ENCODE data around the gene CCDC167. TPM values are rescaled to one million over a fixed set of nuclear protein-coding genes. Genes with fewer than 3 reads are reported as not detected.

Gene CCDC167
- total RNA-seq, 1 experiment from 2014 or later = 27.8 TPM

DNA sequence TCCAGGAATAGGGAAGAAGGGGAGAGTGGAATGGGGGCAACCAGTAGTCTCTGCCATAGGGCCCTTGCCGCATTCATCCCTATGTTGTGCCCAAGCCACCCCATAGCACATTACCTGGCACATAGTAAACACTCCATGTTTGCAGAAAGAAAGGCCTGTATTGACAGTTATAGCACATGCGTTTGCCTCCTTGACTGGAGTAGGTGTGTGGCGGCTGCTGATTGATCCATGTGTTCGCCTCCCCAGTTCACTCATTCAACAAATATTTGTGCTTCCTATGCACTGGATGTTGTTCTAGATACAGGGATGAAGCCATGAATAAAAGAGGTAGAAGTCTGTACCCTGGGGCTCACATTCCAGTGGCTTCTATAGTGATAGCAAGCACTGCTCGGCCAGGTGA lies 19.8 kb upstream of the CCDC167 start:
- Histone ChIP-seq H3K27me3 (ENCODE audit: insufficient read depth, low read length) (no peaks in the 10 kb centered on the region), H3K9ac (ENCODE audit: low read length) (no peak overlapping the region), H2AFZ (ENCODE audit: low read depth, low read length, poor library complexity, severe bottlenecking) (no peak overlapping the region), H3K4me2 (ENCODE audit: low read length) (no peak overlapping the region), H3K36me3 (ENCODE audit: control insufficient read depth in 1 of 2, insufficient read depth in 2 of 2, low read length in 2 of 2) (no peaks in the 10 kb centered on the region), H3K27ac (ENCODE audit: low read depth, low read length) (no peak overlapping the region), H3K9me3 (ENCODE audit: control insufficient read depth in 1 of 2, insufficient read depth in 1 of 2, low read depth in 1 of 2, low read length in 2 of 2) (no peaks in the 10 kb centered on the region), H4K20me1 (ENCODE audit: insufficient read depth) (no peaks in the 10 kb centered on the region), H3K4me1 (ENCODE audit: control insufficient read depth in 1 of 2, insufficient read depth in 2 of 2, low read length in 2 of 2) (0 out of 4 replicates have a peak, but pooled peaks cover 0 to 3% of the 10 kb centered on the region in 2 experiments), H3K4me3 (replicated peaks in 1 of 2; ENCODE audit: low read depth in 1 of 2, low read length in 2 of 2) (no peak overlapping the region), H3K79me2 (ENCODE audit: insufficient read depth, low read length) (no peaks in the 10 kb centered on the region), H3K9me2 (ENCODE audit: insufficient read depth) (no peaks in the 10 kb centered on the region)
- TF ChIP-seq SP1 (IDR thresholded peaks at IDR 0.05; ENCODE audit: low read depth) = no peak
- no peak for TF ChIP-seq EGR1 (IDR thresholded peaks at IDR 0.05; ENCODE audit: low read depth)
- TF ChIP-seq, protein P1, sequence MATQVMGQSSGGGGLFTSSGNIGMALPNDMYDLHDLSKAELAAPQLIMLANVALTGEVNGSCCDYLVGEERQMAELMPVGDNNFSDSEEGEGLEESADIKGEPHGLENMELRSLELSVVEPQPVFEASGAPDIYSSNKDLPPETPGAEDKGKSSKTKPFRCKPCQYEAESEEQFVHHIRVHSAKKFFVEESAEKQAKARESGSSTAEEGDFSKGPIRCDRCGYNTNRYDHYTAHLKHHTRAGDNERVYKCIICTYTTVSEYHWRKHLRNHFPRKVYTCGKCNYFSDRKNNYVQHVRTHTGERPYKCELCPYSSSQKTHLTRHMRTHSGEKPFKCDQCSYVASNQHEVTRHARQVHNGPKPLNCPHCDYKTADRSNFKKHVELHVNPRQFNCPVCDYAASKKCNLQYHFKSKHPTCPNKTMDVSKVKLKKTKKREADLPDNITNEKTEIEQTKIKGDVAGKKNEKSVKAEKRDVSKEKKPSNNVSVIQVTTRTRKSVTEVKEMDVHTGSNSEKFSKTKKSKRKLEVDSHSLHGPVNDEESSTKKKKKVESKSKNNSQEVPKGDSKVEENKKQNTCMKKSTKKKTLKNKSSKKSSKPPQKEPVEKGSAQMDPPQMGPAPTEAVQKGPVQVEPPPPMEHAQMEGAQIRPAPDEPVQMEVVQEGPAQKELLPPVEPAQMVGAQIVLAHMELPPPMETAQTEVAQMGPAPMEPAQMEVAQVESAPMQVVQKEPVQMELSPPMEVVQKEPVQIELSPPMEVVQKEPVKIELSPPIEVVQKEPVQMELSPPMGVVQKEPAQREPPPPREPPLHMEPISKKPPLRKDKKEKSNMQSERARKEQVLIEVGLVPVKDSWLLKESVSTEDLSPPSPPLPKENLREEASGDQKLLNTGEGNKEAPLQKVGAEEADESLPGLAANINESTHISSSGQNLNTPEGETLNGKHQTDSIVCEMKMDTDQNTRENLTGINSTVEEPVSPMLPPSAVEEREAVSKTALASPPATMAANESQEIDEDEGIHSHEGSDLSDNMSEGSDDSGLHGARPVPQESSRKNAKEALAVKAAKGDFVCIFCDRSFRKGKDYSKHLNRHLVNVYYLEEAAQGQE (IDR thresholded peaks at IDR 0.05; ENCODE audit: low read depth) = no peak
- no peak for TF ChIP-seq FOSL1 (IDR thresholded peaks at IDR 0.05; ENCODE audit: low read depth)
- TF ChIP-seq ZNF274 (IDR thresholded peaks at IDR 0.05; ENCODE audit: low read depth, low read length) = no peak
- TF ChIP-seq TCF7L2 (IDR thresholded peaks at IDR 0.05; ENCODE audit: borderline replicate concordance, extremely low read depth, insufficient read depth, insufficient read length) = no peak
- TF ChIP-seq, protein P2, sequence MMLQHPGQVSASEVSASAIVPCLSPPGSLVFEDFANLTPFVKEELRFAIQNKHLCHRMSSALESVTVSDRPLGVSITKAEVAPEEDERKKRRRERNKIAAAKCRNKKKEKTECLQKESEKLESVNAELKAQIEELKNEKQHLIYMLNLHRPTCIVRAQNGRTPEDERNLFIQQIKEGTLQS (IDR thresholded peaks at IDR 0.05) = no peak
- CTCF ChIA-PET = no interaction called here
- RAD21 ChIA-PET (ENCODE audit: low non-redundant PET in 1 of 2, low total read pairs in 2 of 2, uncharacterized antibody in 2 of 2, unreplicated experiment in 2 of 2) = no interaction called here
- POLR2A ChIA-PET = no interaction called here
- ATAC-seq (no peak), DNase-seq (ENCODE audit: low read depth, low spot score) (no peak)
- BruUV-seq (replicated peaks) = no TSS peak
- intact Hi-C loops (cut with micrococcal nuclease) = no loop called here
